GM13977 (cell line): Measurements from ENCODE around the gene IL32.
A peak's percentile ranks its signal among the peaks of the same experiment; 100 is the strongest.

ENCODE experiments used
- DNase-seq: peaks from one replicate; pipeline ENCODE4 v3.0.0; 2012; ENCODE audit warnings: low spot score
- CTCF ChIP-seq: IDR thresholded peaks from 2 replicates; pipeline ENCODE4 v1.5.1; 2012; ENCODE audit warnings: mild to moderate bottlenecking, control low read depth; ENCODE audit not compliant: insufficient read depth; ENCODE audit errors: extremely low read depth, missing control alignments
- in situ Hi-C: fragments of 300-500 bp; cut with MboI; formaldehyde crosslinking; loops from one replicate; pipeline ENCODE4 v1.12.0; 2022; ENCODE audit warnings: low sequenced_read_pairs, low pct_unique_long_range_greater_than_20kb, mixed read lengths, inconsistent platforms; ENCODE audit not compliant: unreplicated experiment

IL32 gene

GRCh38 chr16:3059723-3060242 is 5.7 kb upstream of the IL32 start:
- TF ChIP-seq CTCF, result no peak
- in situ Hi-C loops, result loop anchor here (10.0 kb wide), 1 partner anchor 105 kb away; no protein-coding TSS in a partner anchor
- DNase-seq, result no peak

GRCh38 chr16:3060339-3061127 is 4.9 kb upstream of the IL32 start:
- no peak for DNase-seq
- in situ Hi-C loops, result loop anchor here (10.0 kb wide), 1 partner anchor 104 kb away; no protein-coding TSS in a partner anchor
- no peak for TF ChIP-seq CTCF

GRCh38 chr16:3062553-3062952 is 2.9 kb upstream of the IL32 start:
- DNase-seq, result no peak
- TF ChIP-seq CTCF, result no peak
- in situ Hi-C loops, result loop anchor here (10.0 kb wide), 1 partner anchor 102 kb away; no protein-coding TSS in a partner anchor

GRCh38 chr16:3063625-3064386 is 1.6 kb upstream of the IL32 start:
- no peak for DNase-seq
- in situ Hi-C loops, result loop anchor here (10.0 kb wide), 1 partner anchor 101 kb away; no protein-coding TSS in a partner anchor
- no peak for TF ChIP-seq CTCF

- in situ Hi-C loops, result loop anchor here (10.0 kb wide), 1 partner anchor 99 kb away; no protein-coding TSS in a partner anchor
- peak; percentile 27 for DNase-seq
- TF ChIP-seq CTCF, result no peak
These were observed 451 bp downstream of the IL32 start for GRCh38 chr16:3065742-3066439.

GRCh38 chr16:3066440-3066748 is 954 bp downstream of the IL32 start:
- in situ Hi-C loops, result loop anchor here (10.0 kb wide), 1 partner anchor 98 kb away; no protein-coding TSS in a partner anchor
- no peak for DNase-seq
- no peak for TF ChIP-seq CTCF
